Measurements from ENCODE around the gene HDAC5.

HDAC5 gene

GRCh38 chr17:44095388-44095646, 28.1 kb downstream of the HDAC5 start:
- TF ChIP-seq FOXP2 (optimal IDR thresholded peaks at IDR 0.05; ENCODE audit: borderline replicate concordance, extremely low read depth, extremely low read length, insufficient read depth) (no peak), SIN3A (IDR thresholded peaks at IDR 0.05; ENCODE audit: borderline replicate concordance, insufficient read depth, low read length) (no peak), TAF1 (IDR thresholded peaks at IDR 0.05; ENCODE audit: borderline replicate concordance, insufficient read depth, low read length) (no peak), POLR2AphosphoS5 (IDR thresholded peaks at IDR 0.05; ENCODE audit: low read depth, low read length) (no peak)
- TF ChIP-seq, protein P1, sequence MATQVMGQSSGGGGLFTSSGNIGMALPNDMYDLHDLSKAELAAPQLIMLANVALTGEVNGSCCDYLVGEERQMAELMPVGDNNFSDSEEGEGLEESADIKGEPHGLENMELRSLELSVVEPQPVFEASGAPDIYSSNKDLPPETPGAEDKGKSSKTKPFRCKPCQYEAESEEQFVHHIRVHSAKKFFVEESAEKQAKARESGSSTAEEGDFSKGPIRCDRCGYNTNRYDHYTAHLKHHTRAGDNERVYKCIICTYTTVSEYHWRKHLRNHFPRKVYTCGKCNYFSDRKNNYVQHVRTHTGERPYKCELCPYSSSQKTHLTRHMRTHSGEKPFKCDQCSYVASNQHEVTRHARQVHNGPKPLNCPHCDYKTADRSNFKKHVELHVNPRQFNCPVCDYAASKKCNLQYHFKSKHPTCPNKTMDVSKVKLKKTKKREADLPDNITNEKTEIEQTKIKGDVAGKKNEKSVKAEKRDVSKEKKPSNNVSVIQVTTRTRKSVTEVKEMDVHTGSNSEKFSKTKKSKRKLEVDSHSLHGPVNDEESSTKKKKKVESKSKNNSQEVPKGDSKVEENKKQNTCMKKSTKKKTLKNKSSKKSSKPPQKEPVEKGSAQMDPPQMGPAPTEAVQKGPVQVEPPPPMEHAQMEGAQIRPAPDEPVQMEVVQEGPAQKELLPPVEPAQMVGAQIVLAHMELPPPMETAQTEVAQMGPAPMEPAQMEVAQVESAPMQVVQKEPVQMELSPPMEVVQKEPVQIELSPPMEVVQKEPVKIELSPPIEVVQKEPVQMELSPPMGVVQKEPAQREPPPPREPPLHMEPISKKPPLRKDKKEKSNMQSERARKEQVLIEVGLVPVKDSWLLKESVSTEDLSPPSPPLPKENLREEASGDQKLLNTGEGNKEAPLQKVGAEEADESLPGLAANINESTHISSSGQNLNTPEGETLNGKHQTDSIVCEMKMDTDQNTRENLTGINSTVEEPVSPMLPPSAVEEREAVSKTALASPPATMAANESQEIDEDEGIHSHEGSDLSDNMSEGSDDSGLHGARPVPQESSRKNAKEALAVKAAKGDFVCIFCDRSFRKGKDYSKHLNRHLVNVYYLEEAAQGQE (IDR thresholded peaks at IDR 0.05; ENCODE audit: insufficient read depth in 1 of 2, low read depth in 2 of 2, low read length in 2 of 2), result no peak

DNA sequence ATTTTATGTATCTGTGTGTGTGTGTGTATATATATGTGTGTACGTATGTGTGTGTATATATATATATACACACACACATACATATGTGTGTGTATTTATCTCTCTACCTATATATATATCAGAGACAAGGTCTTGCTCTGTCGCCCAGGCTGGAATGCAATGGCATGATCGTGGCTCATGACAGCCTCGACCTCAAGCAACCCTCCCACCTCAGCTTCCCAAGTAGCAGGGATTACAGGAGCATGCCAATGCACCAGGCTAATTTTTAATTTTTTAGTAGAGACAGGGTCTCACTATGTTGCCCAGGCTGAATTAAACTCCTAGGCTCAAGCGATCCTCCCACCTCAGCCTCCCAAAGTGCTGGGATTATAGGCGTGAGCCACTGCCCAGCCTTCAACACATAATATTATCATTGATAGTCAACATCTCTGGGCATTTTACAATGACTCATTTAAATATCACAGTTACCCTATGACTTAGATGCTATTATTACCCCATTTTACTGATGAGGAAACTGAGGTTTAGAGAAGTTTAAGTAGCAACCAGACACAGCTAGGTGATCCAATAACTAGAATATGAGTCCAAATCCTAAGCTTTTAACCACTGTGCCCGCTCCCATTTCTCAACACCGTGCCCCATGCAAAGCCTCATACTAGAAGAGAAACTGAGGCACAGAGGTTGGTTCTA, 28.6 kb downstream of the HDAC5 start:
- TF ChIP-seq POLR2AphosphoS5 (IDR thresholded peaks at IDR 0.05; ENCODE audit: low read depth, low read length) (no peak), TAF1 (IDR thresholded peaks at IDR 0.05; ENCODE audit: borderline replicate concordance, insufficient read depth, low read length) (no peak), FOXP2 (optimal IDR thresholded peaks at IDR 0.05; ENCODE audit: borderline replicate concordance, extremely low read depth, extremely low read length, insufficient read depth) (no peak)

GRCh38 chr17:44093231-44093900, 30.1 kb downstream of the HDAC5 start:
- TF ChIP-seq POLR2AphosphoS5 (IDR thresholded peaks at IDR 0.05; ENCODE audit: low read depth, low read length) (no peak), FOXP2 (optimal IDR thresholded peaks at IDR 0.05; ENCODE audit: borderline replicate concordance, extremely low read depth, extremely low read length, insufficient read depth) (no peak), SIN3A (IDR thresholded peaks at IDR 0.05; ENCODE audit: borderline replicate concordance, insufficient read depth, low read length) (no peak), TAF1 (IDR thresholded peaks at IDR 0.05; ENCODE audit: borderline replicate concordance, insufficient read depth, low read length) (no peak)
- TF ChIP-seq, protein P1 (IDR thresholded peaks at IDR 0.05; ENCODE audit: insufficient read depth in 1 of 2, low read depth in 2 of 2, low read length in 2 of 2), result no peak

DNA sequence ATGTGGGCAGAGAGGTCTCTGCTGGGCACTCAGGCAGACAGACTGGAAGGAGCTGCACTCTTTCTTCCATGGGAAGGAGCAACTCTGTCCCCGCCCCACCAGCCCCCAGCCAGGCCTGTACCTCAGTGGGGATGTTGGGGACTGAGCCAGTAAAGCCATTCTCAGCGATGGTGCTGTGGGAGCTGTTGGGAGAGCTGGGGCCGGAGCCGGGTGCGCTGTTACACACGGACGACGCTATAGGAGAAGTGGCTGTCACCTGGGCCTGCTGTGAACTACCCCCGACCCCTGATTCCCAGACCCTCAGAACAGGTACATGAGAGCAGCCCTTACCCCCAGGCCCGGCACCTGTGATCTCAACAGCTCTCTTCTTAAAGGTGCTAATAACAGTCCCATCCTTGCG, 31.4 kb downstream of the HDAC5 start:
- TF ChIP-seq POLR2AphosphoS5 (IDR thresholded peaks at IDR 0.05; ENCODE audit: low read depth, low read length), result no peak
- TF ChIP-seq FOXP2 (optimal IDR thresholded peaks at IDR 0.05; ENCODE audit: borderline replicate concordance, extremely low read depth, extremely low read length, insufficient read depth), result no peak
- TF ChIP-seq TAF1 (IDR thresholded peaks at IDR 0.05; ENCODE audit: borderline replicate concordance, insufficient read depth, low read length), result no peak
- no peak for TF ChIP-seq SIN3A (IDR thresholded peaks at IDR 0.05; ENCODE audit: borderline replicate concordance, insufficient read depth, low read length)
- TF ChIP-seq, protein P1 (IDR thresholded peaks at IDR 0.05; ENCODE audit: insufficient read depth in 1 of 2, low read depth in 2 of 2, low read length in 2 of 2), result no peak

- no peak for TF ChIP-seq FOXP2 (optimal IDR thresholded peaks at IDR 0.05; ENCODE audit: borderline replicate concordance, extremely low read depth, extremely low read length, insufficient read depth)
Measured at GRCh38 chr17:44091200-44091997, 32.0 kb downstream of the HDAC5 start.

- no peak for TF ChIP-seq TAF1 (IDR thresholded peaks at IDR 0.05; ENCODE audit: borderline replicate concordance, insufficient read depth, low read length)
- TF ChIP-seq SIN3A (IDR thresholded peaks at IDR 0.05; ENCODE audit: borderline replicate concordance, insufficient read depth, low read length), result no peak
- TF ChIP-seq POLR2AphosphoS5 (IDR thresholded peaks at IDR 0.05; ENCODE audit: low read depth, low read length), result no peak
- no peak for TF ChIP-seq FOXP2 (optimal IDR thresholded peaks at IDR 0.05; ENCODE audit: borderline replicate concordance, extremely low read depth, extremely low read length, insufficient read depth)
- TF ChIP-seq, protein P1 (IDR thresholded peaks at IDR 0.05; ENCODE audit: insufficient read depth in 1 of 2, low read depth in 2 of 2, low read length in 2 of 2), result no peak
Measured at GRCh38 chr17:44088254-44088653, 35.2 kb downstream of the HDAC5 start.
